Measurements from ENCODE around the gene RABAC1.

Gene RABAC1

DNA sequence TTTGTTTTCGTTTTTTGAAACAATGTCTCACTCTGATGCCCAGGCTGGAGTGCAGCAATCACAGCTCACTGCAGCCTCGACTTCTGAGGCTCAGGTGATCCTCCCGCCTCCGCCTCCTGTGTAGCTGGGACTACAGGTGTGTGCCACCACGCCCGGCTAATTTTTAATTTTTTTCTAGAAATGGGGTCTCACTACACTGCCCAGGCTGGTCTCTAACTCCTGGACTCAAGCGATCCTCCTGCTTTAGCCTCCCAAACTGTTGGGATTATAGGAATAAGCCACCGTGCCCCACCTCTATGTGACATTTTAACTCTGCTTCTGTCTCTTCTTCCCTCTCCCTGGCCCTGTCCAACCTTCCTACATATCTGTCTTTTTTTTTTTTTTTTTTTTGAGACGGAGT, 29.8 kb upstream of the RABAC1 start:
- DNase-seq, result no peak

DNA sequence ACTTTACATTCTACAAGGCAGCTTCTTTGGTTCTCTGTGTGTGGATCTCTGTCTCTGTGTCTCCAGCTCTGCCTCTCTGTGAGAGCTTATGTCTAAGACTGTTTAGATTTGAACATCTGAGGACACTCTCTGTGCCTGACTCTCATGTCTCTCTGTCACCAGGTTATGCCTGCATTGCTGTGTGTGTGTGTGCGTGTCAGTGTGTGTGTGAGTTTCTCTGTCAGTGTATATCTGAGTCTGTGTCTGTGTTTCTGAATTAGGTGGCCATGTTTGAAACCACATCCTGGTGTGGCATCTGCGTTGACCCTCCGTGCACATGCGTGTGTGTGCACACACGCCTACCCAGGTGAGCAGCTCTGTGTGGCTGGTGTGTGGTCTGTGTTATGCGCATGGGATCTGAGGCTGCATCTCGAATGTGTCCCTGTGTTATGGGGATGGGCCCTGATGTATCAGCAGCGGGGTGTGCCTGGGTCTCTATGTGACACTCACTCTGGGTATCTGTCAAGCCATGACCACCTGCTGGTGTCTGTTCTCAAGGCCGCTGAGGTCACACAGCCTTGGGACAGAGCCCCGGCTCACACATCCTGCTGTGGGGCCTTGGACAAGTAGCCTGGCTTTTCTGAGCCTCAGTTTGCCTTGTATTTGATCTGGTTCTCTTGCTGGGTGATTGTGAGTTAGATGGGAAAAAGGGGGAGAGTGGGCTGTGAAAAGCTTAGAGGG, 28.2 kb upstream of the RABAC1 start:
- DNase-seq, result no peak

DNA sequence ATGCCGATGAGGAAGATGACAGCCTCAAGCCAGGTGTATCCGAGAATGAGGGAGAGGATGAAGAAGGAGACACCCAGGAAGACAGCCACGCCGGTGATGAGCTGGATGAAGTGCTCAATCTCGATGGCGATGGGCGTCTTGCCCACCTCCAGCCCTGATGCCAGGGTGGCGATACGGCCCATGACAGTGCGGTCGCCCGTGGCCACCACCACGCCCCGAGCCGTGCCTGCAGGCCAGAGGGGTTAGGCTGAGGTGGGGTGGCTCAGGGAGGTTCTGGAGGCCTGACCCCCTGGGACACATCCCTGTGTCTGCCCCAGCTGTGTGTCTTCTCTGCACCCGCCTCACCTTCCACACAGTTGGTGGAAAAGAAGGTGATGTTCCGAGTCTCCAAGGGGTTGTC, 25.8 kb upstream of the RABAC1 start:
- no peak for DNase-seq

DNA sequence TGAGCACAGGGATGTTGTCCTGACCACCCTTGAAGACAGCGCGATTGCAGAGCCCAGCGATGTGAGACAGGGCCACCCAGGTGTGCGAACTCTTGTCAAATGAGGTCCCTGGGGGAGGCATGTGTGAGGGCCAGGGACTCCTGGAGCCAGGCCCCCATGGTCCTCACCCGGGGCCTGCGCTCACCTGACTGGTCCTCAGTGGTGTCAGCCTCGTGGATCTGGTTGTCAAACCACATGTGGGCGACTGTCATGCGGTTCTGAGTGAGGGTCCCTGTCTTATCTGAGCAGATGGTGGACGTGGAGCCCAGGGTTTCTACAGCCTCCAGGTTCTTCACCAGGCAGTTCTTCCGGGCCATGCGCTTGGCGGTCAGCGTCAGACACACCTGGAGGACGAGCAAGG, 22.6 kb upstream of the RABAC1 start:
- DNase-seq, result no peak

DNA sequence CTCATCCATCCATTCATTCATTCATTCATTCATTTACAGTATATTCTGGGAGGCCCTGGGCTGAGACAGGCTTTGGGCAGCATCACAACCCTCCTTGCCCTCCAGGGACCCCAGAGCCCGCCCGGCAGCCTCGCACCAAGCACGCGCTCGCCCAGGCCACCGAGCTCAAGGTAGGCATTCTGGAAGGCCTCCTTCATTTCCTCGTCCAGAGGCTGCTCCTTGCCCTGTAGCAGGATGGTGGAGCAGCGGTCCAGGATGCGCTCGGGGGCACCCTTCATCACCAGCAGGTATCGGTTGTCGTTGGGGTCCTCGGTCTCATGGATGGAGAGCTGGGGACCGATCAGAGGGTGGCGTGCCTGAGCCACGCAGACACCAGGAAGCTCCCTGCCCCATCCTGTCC, 19.3 kb upstream of the RABAC1 start:
- DNase-seq, result no peak

DNA sequence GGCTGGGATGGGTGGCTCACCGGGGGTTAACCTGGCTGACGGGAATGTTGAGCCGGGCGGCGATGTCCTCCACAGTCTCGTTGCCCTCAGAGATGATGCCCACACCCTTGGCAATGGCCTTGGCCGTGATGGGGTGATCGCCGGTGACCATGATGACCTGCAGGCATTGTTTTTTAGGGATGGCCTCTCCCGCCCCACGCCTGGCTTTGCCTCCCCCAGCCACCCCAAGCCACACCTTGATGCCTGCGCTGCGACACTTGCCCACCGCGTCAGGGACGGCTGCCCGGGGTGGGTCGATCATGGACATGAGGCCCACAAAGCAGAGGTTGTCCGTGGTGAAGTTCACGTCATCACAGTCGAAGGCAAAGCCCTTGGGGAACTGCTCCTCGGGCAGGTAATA, 18.8 kb upstream of the RABAC1 start:
- DNase-seq, result no peak

DNA sequence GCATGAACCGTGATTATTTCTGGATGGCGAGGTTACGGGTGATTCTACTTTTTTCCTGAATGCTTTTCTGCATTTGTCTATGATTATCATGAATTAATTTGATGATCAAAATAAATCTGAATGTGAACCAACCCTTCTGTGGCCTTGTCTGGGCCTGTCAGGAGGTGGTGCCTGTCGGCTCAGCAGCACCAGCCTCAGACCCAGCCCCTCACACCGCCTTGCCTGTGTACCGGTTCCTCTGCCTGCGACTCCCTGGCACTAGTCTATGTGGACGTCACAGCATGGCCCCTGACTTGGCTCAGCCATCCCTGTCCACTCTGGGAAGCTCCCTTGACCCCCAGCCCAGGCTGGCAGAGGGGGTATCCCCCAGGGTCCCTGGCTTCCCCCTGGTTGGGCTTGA, 15.5 kb upstream of the RABAC1 start:
- DNase-seq, result no peak

DNA sequence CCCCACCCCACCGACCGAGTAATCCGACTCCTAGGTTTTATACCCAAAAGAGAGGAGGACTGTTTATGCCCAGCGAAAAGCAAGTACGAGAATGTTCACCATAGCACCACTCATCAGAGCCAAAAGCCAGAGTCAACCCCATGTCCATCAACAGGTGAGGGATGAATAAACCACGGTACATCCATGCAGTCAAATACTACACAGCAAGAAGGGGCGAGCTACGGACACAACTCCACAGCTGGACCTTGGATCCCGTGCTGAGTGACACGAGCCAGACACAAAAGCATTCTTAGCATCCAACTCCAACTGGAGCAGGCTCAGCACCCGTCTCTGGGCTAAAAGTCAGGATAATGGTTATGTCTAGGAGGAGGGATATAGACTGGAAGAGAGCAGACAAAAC, 12.2 kb upstream of the RABAC1 start:
- DNase-seq, result no peak

DNA sequence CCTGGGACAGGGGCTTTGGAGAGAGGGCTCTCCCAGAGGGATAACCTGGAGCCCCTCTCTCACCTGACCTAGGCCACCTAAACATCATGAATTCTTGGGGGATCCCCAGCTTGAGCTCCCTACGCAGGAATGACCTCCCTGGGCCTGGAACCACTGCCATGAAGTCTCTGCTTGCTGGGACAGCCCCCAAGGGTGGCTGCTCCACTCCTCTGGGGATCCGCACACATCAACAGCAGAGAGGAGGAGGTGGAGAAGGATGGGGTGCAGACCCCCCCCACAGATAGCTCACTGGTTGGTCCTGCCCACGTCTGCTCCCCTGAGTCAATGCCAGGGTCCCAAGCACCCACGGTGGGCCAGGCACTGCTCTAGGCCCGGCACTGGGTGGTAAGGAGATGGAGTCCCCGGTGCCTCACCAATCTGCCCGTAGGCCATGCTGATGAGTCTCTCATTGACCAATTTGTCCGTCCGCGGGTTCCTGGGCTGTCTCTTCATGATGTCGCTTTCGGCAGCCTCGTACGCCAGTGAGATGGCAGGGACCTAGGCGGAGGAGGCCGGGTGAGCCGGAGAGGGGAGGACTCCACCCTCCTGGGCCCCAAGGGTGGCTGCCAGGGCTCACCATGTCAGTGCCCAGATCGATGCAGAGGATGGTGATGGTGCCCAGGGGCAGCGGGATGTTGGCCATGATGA, 10.8 kb upstream of the RABAC1 start:
- no peak for DNase-seq

DNA sequence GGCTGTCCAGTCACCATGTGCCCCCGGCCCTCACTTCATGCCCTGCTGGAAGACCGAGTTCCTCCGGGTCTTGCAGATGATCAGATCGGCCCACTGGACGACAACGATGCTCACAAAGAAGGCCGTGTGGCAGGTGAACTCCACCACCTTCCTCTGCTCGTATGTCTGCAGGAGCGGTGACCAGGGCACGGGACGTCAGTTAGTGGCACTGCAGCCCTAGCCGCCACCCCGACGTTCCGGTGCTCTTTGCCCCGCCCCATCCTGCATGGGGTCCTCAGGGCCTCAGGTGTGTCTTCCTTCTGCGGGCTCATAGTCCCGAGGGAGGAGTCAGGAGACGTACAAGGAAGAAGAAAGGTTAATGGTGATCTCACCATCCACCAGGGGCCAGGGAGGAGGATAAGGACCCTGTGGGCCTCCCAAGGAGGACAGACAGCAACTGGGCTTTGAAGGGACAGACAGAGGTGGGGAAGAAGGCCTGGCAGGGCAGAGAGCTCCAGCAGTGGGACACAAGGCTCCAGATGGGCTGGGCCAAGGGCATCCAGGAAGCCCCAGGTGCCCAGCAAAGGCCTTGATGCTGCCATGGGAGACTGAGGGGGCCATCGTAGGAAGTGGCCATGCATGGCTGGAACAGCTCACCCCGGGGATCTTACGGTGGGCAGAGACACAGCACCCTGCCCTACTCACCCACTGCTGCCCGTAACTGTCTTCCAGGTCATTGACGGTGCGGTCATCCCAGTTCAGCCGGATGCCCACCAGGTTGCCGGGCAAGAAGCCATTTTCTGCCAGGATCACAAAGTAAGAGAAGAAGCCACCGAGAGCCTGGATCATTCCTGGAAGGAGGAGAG, 9.9 kb upstream of the RABAC1 start:
- DNase-seq, result no peak

DNA sequence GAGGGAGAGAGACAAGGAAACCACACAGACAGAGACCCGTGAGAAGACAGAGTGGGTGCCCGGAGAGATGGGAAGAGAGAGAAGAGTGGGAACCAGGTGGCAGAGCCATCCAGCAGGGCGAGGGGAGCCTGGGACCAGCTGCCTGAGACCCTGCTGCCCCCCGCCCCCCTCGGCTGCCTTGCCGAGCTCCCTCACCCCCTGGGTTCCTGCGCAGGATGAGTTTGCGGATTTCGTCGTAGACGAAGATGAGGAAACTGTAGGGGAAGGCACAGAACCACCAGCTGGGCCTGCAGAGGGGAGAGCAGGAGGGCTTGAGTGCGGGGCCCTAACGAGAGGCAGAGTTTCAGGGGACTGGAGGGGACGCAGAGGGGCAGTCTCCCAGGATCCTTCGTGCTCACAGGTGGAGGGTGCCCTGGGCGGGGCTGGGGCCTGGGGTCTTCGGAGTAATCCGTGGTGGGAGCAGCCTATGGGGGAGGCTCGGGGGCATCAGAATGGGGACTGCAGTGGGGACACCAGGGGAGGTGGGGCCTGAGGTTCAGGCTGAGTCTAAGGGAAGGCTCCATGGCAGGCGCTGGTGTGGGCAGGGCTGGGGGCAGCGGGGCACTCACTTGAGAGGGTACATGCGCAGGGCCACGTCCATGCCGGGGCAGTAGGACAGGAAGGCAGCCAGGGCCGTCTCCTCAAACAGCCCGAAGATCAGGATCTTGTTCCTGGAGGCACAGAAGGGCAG, 8.1 kb upstream of the RABAC1 start:
- DNase-seq, result no peak

DNA sequence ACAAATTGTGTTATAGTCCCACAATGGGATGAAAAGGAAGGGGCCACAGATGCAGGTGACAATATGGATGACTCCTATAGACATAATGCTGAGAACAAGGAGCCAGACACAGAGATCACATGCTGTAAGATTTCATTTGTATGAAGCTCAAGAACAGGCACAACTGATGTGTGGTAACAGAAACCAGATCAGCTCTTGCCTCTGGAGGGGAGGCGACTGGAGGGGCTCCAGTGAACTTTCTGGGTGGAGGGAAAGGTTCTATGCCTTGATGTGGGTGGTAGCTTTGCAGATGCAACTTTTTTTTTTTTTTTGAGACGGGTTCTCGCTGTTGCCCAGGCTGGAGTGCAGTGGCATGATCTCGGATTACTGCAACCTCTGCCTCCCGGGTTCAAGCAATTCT, 6.0 kb upstream of the RABAC1 start:
- DNase-seq, result no peak

DNA sequence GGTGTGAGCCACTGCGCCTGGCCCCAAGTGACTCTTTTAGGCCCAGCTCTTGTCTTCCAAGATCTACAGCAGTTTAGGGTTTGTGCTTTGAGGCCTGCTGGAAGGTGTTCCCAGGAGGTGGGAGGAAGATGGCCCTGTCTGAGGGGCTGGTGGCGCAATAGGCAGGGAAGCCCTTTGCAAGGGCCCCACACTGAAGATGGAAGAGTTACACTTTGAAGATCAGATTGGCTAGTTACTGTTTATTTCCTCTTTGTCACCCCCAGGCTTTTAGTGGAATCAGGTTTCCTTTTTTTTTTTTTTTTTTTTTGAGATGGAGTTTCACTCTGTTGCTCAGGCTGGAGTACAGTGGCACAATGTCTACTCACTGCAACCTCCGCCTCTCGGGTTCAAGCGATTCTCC, 1.9 kb upstream of the RABAC1 start:
- no peak for DNase-seq

DNA sequence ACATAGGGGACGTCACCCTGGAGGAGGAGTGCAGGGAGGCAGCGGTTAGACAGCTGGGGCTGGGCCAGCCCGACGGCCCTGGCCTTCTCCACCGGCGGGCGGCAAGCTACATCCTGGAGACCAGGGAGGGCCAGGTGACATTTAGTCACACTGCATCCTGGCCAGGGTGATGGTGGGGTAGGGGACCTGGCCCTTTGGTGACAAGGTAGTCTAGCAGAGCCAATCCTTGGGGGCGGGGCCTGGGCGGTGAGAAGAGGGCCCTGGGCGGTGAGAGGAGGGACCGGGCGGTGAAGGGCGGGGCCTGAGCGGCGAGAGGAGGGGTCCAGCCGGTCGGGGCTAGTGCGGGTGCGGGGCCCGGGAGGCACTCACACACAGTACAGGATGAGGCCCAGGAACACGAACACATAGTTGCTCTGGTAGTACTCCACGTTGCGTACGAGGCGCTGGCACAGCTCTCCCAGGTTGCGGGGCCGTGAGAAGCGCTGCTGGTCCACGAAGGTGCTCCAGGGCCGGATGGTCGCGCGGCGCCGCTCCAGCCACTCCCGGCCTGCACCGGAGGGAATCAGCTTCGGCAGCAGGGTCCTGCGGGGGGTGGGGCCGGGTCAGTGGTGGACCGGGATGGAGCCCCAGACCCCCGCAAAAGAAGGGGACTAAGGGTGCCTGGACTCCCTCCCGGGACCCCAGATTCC, 610 bp downstream of the RABAC1 start:
- peak; percentile 56 to 87 (median 74) for DNase-seq

DNA sequence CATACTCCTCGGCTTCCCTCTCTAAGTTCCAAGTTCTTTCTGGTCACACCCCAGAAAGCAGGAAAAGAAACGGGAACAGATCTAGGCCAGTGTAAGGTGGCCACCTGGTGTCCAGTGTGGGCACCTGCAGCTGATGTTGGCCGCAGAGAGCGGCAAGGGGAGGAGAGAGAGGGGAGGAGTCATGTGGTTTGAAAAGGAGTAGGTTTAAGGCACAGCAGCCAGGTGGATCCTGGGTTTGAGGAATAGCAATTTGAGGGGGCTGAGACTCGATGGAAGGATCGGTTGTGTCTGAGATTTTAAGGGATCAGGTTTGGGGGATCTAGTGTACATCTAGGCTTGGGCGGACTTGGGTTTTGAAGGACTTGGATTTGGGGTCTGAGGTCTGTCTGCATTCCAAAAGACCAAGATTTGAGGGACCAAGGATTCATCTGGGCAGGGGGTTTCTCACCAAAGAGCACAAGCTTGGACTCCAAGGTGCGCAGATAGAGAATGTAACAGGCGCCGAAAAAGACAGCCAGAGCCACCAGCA, 1.2 kb downstream of the RABAC1 start:
- peak in 1 of 5 experiments; percentile 68 for DNase-seq

DNA sequence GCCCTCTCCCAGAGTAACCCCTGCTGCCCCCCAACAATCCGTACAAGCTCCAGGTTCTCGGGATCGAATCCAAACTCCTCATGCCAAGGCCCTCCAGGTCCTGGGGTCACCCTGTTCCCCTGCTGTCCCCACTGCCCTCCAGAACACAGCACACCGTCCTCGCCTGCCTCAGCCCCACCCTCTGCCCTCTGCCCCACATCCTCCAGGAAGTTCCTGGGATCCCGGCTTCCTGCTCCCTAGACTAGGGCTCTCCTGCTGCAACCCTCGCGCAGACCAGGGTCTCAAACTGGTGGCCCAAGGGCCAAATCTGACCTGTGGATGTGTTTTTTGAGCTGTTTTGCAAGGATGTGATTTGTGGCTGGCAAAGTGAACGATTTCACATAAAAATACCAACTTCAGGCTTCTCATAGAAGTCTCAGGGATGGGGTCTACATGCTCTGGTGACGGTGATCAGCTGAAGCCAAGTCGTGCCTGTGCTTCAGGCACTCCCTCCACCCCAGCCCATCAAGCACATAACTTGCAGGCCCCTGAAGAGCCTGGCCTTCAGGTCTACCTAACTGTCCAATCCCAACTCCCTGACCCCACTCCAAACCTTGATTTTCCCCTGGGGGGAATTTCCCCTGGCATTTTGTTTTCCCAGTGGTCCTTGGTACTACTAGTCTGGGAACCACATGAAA, 1.8 kb downstream of the RABAC1 start:
- DNase-seq, result no peak

DNA sequence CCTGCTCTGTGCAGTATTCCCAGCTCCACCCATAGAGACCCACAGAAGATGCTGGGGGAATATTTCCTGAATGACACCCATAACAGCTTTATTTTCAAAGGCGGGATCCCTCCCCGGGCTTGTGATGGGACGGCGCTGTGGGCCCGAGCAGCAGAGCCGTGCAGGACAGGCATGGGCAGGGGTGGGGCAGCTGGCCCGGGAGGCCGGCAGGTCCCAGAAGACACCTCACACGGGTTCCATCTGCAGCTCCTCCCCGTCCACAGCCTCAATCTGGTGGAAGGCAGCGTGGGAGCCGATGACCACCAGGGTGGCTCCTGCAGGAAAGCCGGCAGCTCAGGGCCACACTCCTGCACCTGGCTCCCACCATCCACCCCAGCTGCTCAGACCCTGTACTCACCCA, 2.5 kb downstream of the RABAC1 start:
- DNase-seq, result no peak

DNA sequence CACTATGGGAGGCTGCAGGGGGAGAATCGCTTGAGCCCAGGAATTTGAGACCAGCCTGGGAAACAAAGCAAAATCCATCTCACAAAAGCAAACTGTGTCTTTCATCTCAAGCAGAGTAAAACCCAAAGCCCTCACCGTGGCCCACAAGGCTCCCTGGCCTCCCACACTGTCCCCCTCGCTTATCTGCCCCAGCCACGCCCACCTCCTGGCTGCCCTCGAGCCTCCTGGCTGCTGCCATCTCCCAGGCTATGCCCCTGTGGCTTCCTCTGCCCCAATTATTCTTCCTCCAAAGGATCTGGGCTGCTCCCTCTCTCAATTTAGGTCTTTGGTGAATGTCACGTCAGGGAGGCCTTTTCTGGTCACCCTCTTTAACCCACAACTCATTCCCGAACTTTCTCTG, 3.6 kb downstream of the RABAC1 start:
- DNase-seq, result no peak

DNA sequence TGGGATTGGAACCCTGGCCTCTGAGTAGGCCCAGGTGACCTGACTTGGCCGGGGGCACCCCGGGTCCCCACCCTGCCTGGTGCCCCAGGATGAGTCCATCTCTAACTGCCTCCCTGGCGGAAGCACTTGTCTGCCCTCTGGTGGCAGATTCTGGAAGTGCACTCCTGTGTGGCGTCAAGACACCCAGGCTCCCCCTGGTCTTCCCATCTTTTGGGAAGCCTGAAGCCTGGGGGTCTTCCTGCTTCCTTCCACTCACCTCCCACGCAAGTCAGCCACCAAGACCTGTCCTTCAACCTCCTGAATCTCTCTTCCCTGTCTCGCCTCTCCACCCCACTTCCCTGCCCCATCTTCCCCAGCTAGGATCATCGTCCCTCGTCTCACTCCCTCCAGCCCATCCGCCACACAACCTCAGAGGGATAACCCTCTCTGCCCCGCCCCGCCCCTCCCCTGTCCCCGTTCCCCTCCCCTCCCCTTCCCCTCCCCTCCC, 7.4 kb downstream of the RABAC1 start:
- peak; percentile 60 to 88 (median 77) for DNase-seq

DNA sequence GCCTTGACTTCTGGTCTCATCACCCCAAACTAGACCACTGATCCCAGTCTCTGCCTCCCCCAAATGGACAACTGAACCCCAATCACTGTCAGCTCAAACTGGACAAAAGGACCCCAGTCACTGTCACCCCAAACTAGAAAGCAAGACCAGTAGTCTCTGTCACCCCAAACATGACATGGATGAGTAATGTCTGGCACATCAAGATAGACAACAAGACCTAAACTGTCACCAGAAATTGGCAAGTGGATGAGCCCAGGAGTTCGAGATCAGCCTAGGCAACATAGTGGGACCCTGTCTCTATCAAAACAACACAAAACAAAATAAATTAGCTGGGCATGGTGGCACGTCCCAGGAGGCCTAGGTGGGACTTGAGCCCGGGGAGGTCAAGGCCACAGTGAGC, 12.0 kb downstream of the RABAC1 start:
- no peak for DNase-seq

DNA sequence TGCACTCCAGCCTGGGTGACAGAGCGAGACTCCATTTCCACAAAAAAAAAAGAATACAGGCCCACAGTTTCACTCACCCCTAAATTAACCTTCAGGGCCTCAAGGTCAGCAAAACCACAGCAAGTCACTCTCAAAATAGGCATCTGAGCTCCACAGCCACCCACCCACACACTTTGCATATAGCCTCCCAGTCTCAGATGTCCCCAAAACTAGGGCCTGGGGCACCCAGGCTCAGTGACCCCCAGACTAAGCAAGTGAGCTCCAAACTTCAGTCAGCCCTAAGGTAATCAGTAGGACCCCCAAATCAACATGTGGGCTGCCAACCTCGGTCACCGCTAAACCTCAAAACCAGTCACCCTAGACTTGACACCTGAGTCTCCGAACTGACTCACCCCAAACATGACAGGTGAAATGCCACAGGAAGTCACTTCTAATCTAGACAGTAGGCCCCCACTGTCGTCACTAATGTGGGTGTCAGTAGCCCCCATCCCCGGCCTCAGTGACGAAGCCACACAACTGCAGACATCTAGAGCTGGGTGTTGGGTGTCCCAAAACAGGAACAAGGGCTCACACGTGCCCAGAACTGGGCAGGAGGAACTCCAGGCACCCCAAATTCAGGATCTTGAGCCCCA, 13.9 kb downstream of the RABAC1 start:
- DNase-seq, result peak; percentile 30 to 98 (median 80)
